MCF 10A (cell line): ENCODE measurements around the gene CREBBP. TPM values are rescaled to one million over a fixed set of nuclear protein-coding genes. Genes with fewer than 3 reads are reported as not detected.

Experiments
- BruUV-seq: library from RNA; stranded (reverse); fragments of 400-500 nt; replicated peaks from 2 replicates; lab custom pipeline; 2021; lab: Mats Ljungman, UMichigan
- CTCF ChIA-PET: fragments of 300-600 bp; sonication (Branson Sonifier 250); formaldehyde crosslinking; extraction: SDS; loops from one replicate; lab custom pipeline; 2021; ENCODE audit warnings: antibody characterized with exemption, inconsistent platforms; lab: Yijun Ruan, JAX
- POLR2A ChIA-PET: fragments of 300-600, 350-650 bp; sonication (Branson Sonifier 250); formaldehyde crosslinking; extraction: SDS; loops from one replicate; lab custom pipeline; 2020; ENCODE audit warnings: antibody characterized with exemption, inconsistent platforms; lab: Yijun Ruan, JAX
- DNase-seq: peaks from one replicate; pipeline ENCODE4 v3.0.0-alpha.2; 2018; ENCODE audit not compliant: unreplicated experiment
- H3K27ac Mint-ChIP-seq: one replicate; pipeline ENCODE4 v1.8.0; 2022; ENCODE audit warnings: mild to moderate bottlenecking, low read depth, mixed read lengths; ENCODE audit not compliant: unreplicated experiment
- H3K27me3 Mint-ChIP-seq: one replicate; pipeline ENCODE4 v1.8.0; 2022; ENCODE audit warnings: mixed read lengths; ENCODE audit not compliant: insufficient read depth, unreplicated experiment
- H3K36me3 Mint-ChIP-seq: one replicate; pipeline ENCODE4 v1.8.0; 2022; ENCODE audit warnings: mild to moderate bottlenecking, moderate library complexity, mixed read lengths; ENCODE audit not compliant: insufficient read depth, unreplicated experiment
- H3K4me1 Mint-ChIP-seq: one replicate; pipeline ENCODE4 v1.8.0; 2022; ENCODE audit warnings: mixed read lengths; ENCODE audit not compliant: insufficient read depth, unreplicated experiment
- H3K4me3 Mint-ChIP-seq: one replicate; pipeline ENCODE4 v1.8.0; 2022; ENCODE audit warnings: mild to moderate bottlenecking, moderate library complexity, mixed read lengths; ENCODE audit not compliant: unreplicated experiment
- H3K9me3 Mint-ChIP-seq: one replicate; pipeline ENCODE4 v1.8.0; 2022; ENCODE audit warnings: mixed read lengths; ENCODE audit not compliant: unreplicated experiment
- intact Hi-C: fragments of 100-400 bp; cut with micrococcal nuclease; formaldehyde crosslinking; loops from 2 replicates; pipeline ENCODE4 v1.14.1; 2022
- total RNA-seq: library from RNA; stranded (reverse); gene quantifications from 2 replicates; pipeline ENCODE4 v1.2.3, GENCODE V29; 2022
- TF ChIP-seq, protein P1 (sequence below): fragments of 200-600 bp; IDR thresholded peaks from one replicate; pipeline ENCODE4 v1.8.0; 2022; ENCODE audit warnings: antibody characterized with exemption, mild to moderate bottlenecking; ENCODE audit not compliant: unreplicated experiment

CREBBP gene
- total RNA-seq, 1 experiment from 2014 or later, result 74.0 TPM

DNA sequence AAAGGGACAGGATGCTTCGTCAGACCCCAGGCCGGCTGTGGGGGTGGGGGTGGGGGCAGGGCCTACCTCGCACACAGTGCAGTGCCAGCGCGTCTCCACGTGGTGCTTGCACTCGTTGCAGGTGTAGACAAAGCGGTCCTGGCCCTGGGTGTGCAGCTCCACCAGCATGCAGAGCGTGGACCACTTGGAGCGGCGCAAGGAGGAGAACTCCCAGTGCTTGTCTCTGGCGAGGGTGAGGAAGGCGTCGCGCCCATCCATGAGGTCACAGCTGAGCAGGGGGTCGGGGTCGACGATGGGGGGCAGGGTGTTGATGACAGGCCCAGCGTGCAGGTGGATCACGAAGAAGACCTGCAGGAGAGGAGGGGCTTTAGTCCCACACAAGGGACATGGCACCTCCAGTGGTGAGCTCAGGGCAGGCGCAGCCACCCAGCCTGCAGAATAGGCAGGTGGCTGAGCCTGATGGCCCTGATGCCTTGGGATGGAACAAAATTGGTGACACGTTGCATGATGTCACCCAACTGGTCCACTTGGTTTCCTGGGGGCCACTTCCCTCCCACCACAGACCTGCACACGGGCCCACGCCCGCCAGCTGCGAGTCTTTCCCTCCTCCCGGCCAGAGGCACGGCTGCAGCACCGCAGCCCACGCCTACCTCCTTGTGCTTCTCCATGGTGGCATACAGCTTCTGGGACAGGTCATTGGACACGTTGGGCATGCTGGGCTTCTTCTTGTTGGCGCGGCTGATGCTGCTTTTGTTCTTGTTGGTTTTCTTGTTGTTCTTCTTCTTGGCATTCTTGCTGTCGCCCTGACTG lies 149.2 kb downstream of the CREBBP start:
- no peak for DNase-seq
- intact Hi-C loops, result no loop called here
- ChIA-PET CTCF (interaction anchor here (0.6 kb wide), 2 partner anchors 168 to 201 kb away, joined by 3 read pairs; no protein-coding TSS in a partner anchor), POLR2A (interaction anchor here (1.0 kb wide), 1 partner anchor 14 kb away, joined by 3 read pairs; the partner anchor contains the start of gene TRAP1)
- H3K4me1 Mint-ChIP-seq, result no peaks in the 10 kb centered on the region
- H3K27me3 Mint-ChIP-seq, result no peaks in the 10 kb centered on the region
- H3K4me3 Mint-ChIP-seq, result no peak overlapping the region
- no peak overlapping the region for H3K27ac Mint-ChIP-seq
- TF ChIP-seq, protein P1, sequence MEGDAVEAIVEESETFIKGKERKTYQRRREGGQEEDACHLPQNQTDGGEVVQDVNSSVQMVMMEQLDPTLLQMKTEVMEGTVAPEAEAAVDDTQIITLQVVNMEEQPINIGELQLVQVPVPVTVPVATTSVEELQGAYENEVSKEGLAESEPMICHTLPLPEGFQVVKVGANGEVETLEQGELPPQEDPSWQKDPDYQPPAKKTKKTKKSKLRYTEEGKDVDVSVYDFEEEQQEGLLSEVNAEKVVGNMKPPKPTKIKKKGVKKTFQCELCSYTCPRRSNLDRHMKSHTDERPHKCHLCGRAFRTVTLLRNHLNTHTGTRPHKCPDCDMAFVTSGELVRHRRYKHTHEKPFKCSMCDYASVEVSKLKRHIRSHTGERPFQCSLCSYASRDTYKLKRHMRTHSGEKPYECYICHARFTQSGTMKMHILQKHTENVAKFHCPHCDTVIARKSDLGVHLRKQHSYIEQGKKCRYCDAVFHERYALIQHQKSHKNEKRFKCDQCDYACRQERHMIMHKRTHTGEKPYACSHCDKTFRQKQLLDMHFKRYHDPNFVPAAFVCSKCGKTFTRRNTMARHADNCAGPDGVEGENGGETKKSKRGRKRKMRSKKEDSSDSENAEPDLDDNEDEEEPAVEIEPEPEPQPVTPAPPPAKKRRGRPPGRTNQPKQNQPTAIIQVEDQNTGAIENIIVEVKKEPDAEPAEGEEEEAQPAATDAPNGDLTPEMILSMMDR, result no peak
- BruUV-seq, result no TSS peak
- H3K36me3 Mint-ChIP-seq, result peaks cover 82% of the 10 kb centered on the region
- no peaks in the 10 kb centered on the region for H3K9me3 Mint-ChIP-seq

GRCh38 chr16:3730161-3731125 lies 150.1 kb downstream of the CREBBP start:
- peaks cover 78% of the 10 kb centered on the region for H3K36me3 Mint-ChIP-seq
- BruUV-seq, result no TSS peak

DNA sequence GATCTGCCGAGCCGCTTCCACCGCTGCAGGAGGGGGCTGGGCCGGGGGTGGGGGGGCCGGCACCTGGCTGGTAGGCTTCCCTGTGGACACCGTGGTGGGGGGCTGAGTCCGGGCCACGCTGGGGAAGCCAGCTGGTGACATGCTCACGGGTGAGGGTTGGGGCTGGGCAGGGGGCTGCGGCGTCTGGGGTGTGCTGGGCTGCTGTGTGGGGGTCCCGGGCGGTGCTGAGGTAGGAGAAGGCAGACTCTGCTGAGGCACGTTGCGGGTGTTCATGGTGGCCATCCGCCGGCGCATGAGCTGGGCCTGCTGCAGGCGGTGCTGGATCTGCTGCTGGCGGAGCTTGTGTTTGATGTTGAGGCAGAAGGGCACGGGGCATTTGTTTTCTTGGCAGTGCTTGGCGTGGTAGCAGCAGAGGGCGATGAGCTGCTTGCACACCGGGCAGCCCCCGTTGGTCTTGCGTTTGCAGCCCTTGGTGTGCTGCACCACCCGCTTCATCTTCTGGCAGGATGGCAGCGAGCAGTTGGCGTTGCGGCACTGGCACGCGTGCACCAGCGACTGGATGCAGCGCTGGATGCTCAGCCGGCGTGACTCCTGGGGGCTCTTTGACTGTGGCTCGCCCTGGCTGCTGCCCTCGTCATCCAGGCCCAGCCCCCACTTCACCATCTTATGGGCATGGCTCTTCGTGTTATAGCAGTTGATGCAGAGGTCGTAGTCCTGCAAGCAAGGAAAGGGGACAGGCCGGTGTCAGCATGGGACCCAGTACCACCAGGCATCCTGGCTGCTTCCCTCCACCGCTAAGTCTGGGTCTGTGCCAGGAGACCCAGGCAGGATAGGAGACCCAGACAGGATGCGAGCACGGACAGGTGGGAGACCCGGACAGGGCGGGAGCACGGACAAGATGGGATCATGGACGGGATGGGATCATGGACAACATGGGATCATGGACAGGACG lies 151.1 kb downstream of the CREBBP start:
- ChIA-PET POLR2A (interaction anchor here (1.5 kb wide), 1 partner anchor 12 kb away, joined by 7 read pairs; the partner anchor contains the start of gene TRAP1), CTCF (no interaction called here)
- DNase-seq, result no peak
- intact Hi-C loops, result no loop called here
- no TSS peak for BruUV-seq
- no peaks in the 10 kb centered on the region for H3K9me3 Mint-ChIP-seq
- no peaks in the 10 kb centered on the region for H3K4me1 Mint-ChIP-seq
- H3K36me3 Mint-ChIP-seq, result peaks cover 77% of the 10 kb centered on the region
- H3K27me3 Mint-ChIP-seq, result no peaks in the 10 kb centered on the region
- H3K27ac Mint-ChIP-seq, result no peak overlapping the region
- TF ChIP-seq, protein P1, result no peak
- H3K4me3 Mint-ChIP-seq, result no peak overlapping the region

More at GRCh38 chr16:3730161-3731125, 150.1 kb downstream of the CREBBP start:
- intact Hi-C loops, result no loop called here
- POLR2A ChIA-PET, result interaction anchor here (1.0 kb wide), 1 partner anchor 13 kb away, joined by 3 read pairs; the partner anchor contains the start of gene TRAP1
- CTCF ChIA-PET, result no interaction called here
- no peak for DNase-seq
- TF ChIP-seq, protein P1, result no peak
- Mint-ChIP-seq H3K4me1 (no peaks in the 10 kb centered on the region), H3K9me3 (no peaks in the 10 kb centered on the region), H3K4me3 (no peak overlapping the region), H3K27me3 (no peaks in the 10 kb centered on the region), H3K27ac (no peak overlapping the region)
